Neutrophil (primary cell): ENCODE data around the gene DNAH3.

Source experiments
- H3K27ac ChIP-seq: fragments of 200-600 bp; sonication (generic); 2 replicates; pipeline ENCODE4 v1.5.1; 2016; ENCODE audit warnings: mild to moderate bottlenecking, moderate library complexity
- H3K27me3 ChIP-seq: fragments of 200-600 bp; sonication (generic); 2 replicates; pipeline ENCODE4 v1.6.0; 2016; ENCODE audit warnings: mild to moderate bottlenecking
- H3K36me3 ChIP-seq: fragments of 200-600 bp; sonication (generic); 2 replicates; pipeline ENCODE4 v1.5.1; 2017
- H3K4me1 ChIP-seq, 2 experiments: fragments of 200-600 bp in 1 of 2; sonication (generic) in 1 of 2; 1 replicate in 1 of 2; 2 replicates in 1 of 2; pipeline versions ENCODE4 v1.5.1 to v1.6.1; 2013 to 2016; ENCODE audit warnings: low read depth in 1 of 2, low read length in 1 of 2, mild to moderate bottlenecking in 1 of 2, moderate library complexity in 1 of 2; ENCODE audit not compliant: control insufficient read depth in 1 of 2, insufficient read depth in 1 of 2
- H3K4me3 ChIP-seq, 2 experiments: fragments of 200-600 bp in 1 of 2; sonication (generic) in 1 of 2; 1 replicate in 1 of 2; 2 replicates in 1 of 2; pipeline ENCODE4 v1.5.1; 2013 to 2016; ENCODE audit warnings: low read depth in 1 of 2, low read length in 1 of 2, mild to moderate bottlenecking in 1 of 2, moderate library complexity in 1 of 2
- H3K9me3 ChIP-seq: fragments of 200-600 bp; sonication (generic); 2 replicates; pipeline ENCODE4 v1.5.1; 2016
- TF ChIP-seq, protein P1 (sequence below): fragments of 200-600 bp; sonication (generic); IDR thresholded peaks from 2 replicates; pipeline ENCODE4 v1.5.1; 2016; ENCODE audit warnings: antibody characterized with exemption

DNAH3 gene

DNA sequence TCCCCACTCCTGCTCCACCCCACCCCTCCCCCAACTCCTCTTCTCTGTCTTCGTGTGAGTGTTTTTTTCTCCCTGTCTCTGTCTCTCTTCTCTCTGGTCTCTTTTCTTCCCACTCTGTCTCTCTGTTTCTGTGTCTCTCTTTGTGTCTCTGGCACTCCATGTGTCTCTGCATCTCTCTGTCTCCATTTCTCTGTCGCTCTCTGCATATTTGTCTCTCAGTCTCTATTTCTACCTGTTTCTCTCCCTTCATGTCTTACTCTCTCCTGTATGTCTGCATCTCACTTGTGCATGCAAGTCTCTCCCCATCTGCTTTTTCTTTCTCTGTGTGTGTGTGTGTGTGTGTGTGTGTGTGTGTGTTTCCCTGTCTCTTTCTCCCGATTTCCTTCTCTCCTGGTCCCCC, 181.9 kb downstream of the DNAH3 start:
- Histone ChIP-seq H3K4me3 (no peak overlapping the region), H3K27ac (no peak overlapping the region), H3K4me1 (no peaks in the 10 kb centered on the region), H3K36me3 (no peaks in the 10 kb centered on the region), H3K27me3 (no peaks in the 10 kb centered on the region), H3K9me3 (no peaks in the 10 kb centered on the region)
- TF ChIP-seq, protein P1, sequence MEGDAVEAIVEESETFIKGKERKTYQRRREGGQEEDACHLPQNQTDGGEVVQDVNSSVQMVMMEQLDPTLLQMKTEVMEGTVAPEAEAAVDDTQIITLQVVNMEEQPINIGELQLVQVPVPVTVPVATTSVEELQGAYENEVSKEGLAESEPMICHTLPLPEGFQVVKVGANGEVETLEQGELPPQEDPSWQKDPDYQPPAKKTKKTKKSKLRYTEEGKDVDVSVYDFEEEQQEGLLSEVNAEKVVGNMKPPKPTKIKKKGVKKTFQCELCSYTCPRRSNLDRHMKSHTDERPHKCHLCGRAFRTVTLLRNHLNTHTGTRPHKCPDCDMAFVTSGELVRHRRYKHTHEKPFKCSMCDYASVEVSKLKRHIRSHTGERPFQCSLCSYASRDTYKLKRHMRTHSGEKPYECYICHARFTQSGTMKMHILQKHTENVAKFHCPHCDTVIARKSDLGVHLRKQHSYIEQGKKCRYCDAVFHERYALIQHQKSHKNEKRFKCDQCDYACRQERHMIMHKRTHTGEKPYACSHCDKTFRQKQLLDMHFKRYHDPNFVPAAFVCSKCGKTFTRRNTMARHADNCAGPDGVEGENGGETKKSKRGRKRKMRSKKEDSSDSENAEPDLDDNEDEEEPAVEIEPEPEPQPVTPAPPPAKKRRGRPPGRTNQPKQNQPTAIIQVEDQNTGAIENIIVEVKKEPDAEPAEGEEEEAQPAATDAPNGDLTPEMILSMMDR, result no peak

DNA sequence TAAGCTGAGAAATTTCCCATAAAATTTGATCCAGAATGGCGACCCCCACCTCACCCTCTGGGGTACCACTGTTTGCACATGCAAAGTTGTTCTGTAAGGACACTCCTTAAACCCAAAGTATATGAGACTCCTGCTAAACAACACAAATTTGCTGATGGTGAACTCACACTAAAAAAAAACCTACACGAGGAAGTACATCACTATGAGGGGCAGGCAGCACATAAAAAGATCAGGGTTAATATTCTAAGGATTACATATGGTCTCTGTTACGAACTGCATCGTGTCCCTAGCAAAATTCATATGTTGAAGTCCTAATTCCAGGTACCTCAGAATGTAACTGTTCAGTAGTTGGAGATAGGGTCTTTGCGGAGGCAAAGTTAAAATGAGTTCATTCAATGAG, 189.7 kb downstream of the DNAH3 start:
- no peaks in the 10 kb centered on the region for H3K9me3 ChIP-seq
- TF ChIP-seq, protein P1, result no peak
- no peaks in the 10 kb centered on the region for H3K4me1 ChIP-seq
- no peak overlapping the region for H3K27ac ChIP-seq
- no peaks in the 10 kb centered on the region for H3K27me3 ChIP-seq
- H3K4me3 ChIP-seq, result no peak overlapping the region
- no peaks in the 10 kb centered on the region for H3K36me3 ChIP-seq

DNA sequence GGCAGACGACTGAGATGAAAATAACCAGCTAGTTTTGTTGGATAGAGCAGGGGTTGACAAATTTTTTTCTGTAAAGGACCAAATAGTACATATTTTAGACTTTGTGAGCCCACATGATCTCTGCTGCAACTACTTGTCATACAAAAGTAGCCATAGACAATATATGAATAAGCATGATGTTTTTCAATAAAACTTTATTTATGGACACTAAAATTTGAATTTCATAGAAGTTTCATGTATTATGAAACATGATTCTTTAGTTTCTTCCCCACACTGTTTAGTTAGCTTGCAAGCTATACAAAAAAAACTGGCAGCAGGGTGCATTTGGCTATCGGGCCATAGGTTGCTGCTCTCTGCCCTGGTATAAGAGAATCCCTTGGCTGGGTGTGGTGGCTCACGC, 193.5 kb downstream of the DNAH3 start:
- Histone ChIP-seq H3K36me3 (no peaks in the 10 kb centered on the region), H3K4me1 (no peaks in the 10 kb centered on the region), H3K9me3 (no peaks in the 10 kb centered on the region), H3K27me3 (no peaks in the 10 kb centered on the region), H3K27ac (no peak overlapping the region), H3K4me3 (no peak overlapping the region)
- TF ChIP-seq, protein P1, result no peak

DNA sequence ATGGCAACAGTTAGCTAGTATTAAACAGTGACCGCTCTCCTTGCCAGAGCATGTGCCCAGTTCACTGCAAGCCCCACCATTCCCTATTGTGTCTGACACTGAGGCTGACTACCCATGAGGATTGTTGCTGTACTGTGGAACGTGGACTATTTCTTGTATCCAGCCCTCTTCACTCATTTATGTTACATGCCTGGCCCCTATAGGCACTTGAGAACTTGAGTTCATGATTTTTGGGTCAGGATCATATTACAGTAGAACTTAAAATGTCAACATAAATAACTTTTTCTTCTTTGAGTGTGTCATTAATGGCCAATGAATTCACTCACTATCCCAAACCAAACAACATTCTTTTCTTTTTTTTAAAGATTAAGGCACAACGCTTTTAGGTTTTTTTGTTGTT, 194.3 kb downstream of the DNAH3 start:
- Histone ChIP-seq H3K27me3 (no peaks in the 10 kb centered on the region), H3K9me3 (no peaks in the 10 kb centered on the region), H3K36me3 (no peaks in the 10 kb centered on the region), H3K27ac (no peak overlapping the region), H3K4me3 (no peak overlapping the region), H3K4me1 (no peaks in the 10 kb centered on the region)
- TF ChIP-seq, protein P1, result no peak

DNA sequence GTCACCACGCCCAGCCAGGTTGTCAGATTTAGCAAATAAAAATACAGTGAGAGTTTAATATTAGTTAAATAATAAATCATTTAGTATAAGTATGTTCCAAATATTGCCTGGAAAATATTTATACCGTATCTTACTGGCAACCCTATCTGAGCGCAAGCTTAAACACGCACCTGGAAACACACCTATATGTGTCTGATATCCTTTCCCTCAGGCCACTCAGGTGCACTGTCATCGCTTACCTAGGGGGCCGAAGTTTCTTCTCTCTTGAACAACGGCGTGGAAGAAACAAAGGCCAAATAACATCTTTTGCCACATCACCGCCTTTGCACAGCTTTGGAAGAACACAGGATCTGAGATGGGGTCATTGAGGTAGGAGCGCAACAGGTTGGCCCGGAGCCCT, 196.1 kb downstream of the DNAH3 start:
- H3K27ac ChIP-seq, result no peak overlapping the region
- TF ChIP-seq, protein P1, result no peak

More for the DNA sequence above, 196.1 kb downstream of the DNAH3 start:
- Histone ChIP-seq H3K27me3 (no peaks in the 10 kb centered on the region), H3K4me3 (no peak overlapping the region), H3K4me1 (no peaks in the 10 kb centered on the region), H3K36me3 (no peaks in the 10 kb centered on the region), H3K9me3 (no peaks in the 10 kb centered on the region)
